ENCODE results near the gene CSTF1.

The CSTF1 gene

GRCh38 chr20:56422076-56422823 lies 29.8 kb downstream of the CSTF1 start:
- peak overlapping the region; percentile 70 for H3K4me2 ChIP-seq (ENCODE audit: low read length)
- H3K9me3 ChIP-seq (replicated peaks; ENCODE audit: low read length) = no peaks in the 10 kb centered on the region
- no peaks in the 10 kb centered on the region for H3K27me3 ChIP-seq (ENCODE audit: control insufficient read depth, insufficient read depth, low read length)
- H3K4me1 ChIP-seq (ENCODE audit: control insufficient read depth, insufficient read depth, low read length) = peaks cover 42% of the 10 kb centered on the region
- H3K9ac ChIP-seq (ENCODE audit: low read depth, low read length) = peak overlapping the region; percentile 55
- H3K36me3 ChIP-seq (ENCODE audit: insufficient read depth, low read length) = no peaks in the 10 kb centered on the region
- H3K4me3 ChIP-seq (ENCODE audit: low read length) = peak overlapping the region; percentile 12

- H3K27me3 ChIP-seq (ENCODE audit: control insufficient read depth, insufficient read depth, low read length) = no peaks in the 10 kb centered on the region
- H3K4me2 ChIP-seq (ENCODE audit: low read length) = peak overlapping the region; percentile 63
- peaks cover 39% of the 10 kb centered on the region for H3K4me1 ChIP-seq (ENCODE audit: control insufficient read depth, insufficient read depth, low read length)
- no peaks in the 10 kb centered on the region for H3K36me3 ChIP-seq (ENCODE audit: insufficient read depth, low read length)
- peak overlapping the region; percentile 55 for H3K9ac ChIP-seq (ENCODE audit: low read depth, low read length)
- H3K9me3 ChIP-seq (replicated peaks; ENCODE audit: low read length) = no peaks in the 10 kb centered on the region
- peak overlapping the region; percentile 13 for H3K4me3 ChIP-seq (ENCODE audit: low read length)
Observed at GRCh38 chr20:56422824-56423189, 30.4 kb downstream of the CSTF1 start.

DNA sequence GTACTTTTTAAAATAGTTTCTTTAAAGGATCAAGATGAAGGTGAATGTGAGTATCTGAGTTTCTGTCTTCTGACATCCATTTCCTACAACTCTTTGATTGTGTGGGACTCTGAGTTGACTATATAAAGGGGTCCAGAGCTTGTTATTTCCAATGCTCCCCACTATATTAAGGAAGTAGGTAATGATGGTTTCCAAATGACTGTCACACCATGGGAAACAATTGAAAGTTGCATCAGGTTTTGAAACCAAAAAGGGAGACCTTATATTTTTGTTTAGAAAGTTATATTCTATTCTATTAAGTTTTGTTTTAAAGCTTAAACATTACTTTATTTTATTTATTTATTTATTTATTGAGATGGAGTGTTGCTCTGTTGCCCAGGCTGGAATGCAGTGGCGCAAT lies 30.8 kb downstream of the CSTF1 start:
- Histone ChIP-seq H3K9ac (ENCODE audit: low read depth, low read length) (peak overlapping the region; percentile 55), H3K9me3 (replicated peaks; ENCODE audit: low read length) (no peaks in the 10 kb centered on the region), H3K4me1 (ENCODE audit: control insufficient read depth, insufficient read depth, low read length) (peaks cover 35% of the 10 kb centered on the region), H3K27me3 (ENCODE audit: control insufficient read depth, insufficient read depth, low read length) (no peaks in the 10 kb centered on the region), H3K4me3 (ENCODE audit: low read length) (peak overlapping the region; percentile 13), H3K36me3 (ENCODE audit: insufficient read depth, low read length) (no peaks in the 10 kb centered on the region), H3K4me2 (ENCODE audit: low read length) (peak overlapping the region; percentile 63)

- no peak overlapping the region for H3K4me3 ChIP-seq (ENCODE audit: low read length)
- no peak overlapping the region for H3K4me2 ChIP-seq (ENCODE audit: low read length)
- H3K4me1 ChIP-seq (ENCODE audit: control insufficient read depth, insufficient read depth, low read length) = peaks cover 30% of the 10 kb centered on the region
- no peaks in the 10 kb centered on the region for H3K9me3 ChIP-seq (replicated peaks; ENCODE audit: low read length)
- no peak overlapping the region for H3K9ac ChIP-seq (ENCODE audit: low read depth, low read length)
- H3K36me3 ChIP-seq (ENCODE audit: insufficient read depth, low read length) = no peaks in the 10 kb centered on the region
- H3K27me3 ChIP-seq (ENCODE audit: control insufficient read depth, insufficient read depth, low read length) = no peaks in the 10 kb centered on the region
Observed at GRCh38 chr20:56423886-56424285, 31.4 kb downstream of the CSTF1 start.

- H3K9me3 ChIP-seq (replicated peaks; ENCODE audit: low read length) = no peaks in the 10 kb centered on the region
- peaks cover 36% of the 10 kb centered on the region for H3K4me1 ChIP-seq (ENCODE audit: control insufficient read depth, insufficient read depth, low read length)
- no peaks in the 10 kb centered on the region for H3K36me3 ChIP-seq (ENCODE audit: insufficient read depth, low read length)
- H3K9ac ChIP-seq (ENCODE audit: low read depth, low read length) = no peak overlapping the region
- no peaks in the 10 kb centered on the region for H3K27me3 ChIP-seq (ENCODE audit: control insufficient read depth, insufficient read depth, low read length)
- H3K4me3 ChIP-seq (ENCODE audit: low read length) = no peak overlapping the region
- no peak overlapping the region for H3K4me2 ChIP-seq (ENCODE audit: low read length)
Observed at GRCh38 chr20:56424931-56425330, 32.5 kb downstream of the CSTF1 start.

- H3K4me1 ChIP-seq (ENCODE audit: control insufficient read depth, insufficient read depth, low read length) = peaks cover 35% of the 10 kb centered on the region
- H3K4me2 ChIP-seq (ENCODE audit: low read length) = no peak overlapping the region
- H3K9me3 ChIP-seq (replicated peaks; ENCODE audit: low read length) = no peaks in the 10 kb centered on the region
- no peaks in the 10 kb centered on the region for H3K27me3 ChIP-seq (ENCODE audit: control insufficient read depth, insufficient read depth, low read length)
- H3K9ac ChIP-seq (ENCODE audit: low read depth, low read length) = no peak overlapping the region
- H3K4me3 ChIP-seq (ENCODE audit: low read length) = no peak overlapping the region
- no peaks in the 10 kb centered on the region for H3K36me3 ChIP-seq (ENCODE audit: insufficient read depth, low read length)
Observed at GRCh38 chr20:56426026-56426425, 33.6 kb downstream of the CSTF1 start.

DNA sequence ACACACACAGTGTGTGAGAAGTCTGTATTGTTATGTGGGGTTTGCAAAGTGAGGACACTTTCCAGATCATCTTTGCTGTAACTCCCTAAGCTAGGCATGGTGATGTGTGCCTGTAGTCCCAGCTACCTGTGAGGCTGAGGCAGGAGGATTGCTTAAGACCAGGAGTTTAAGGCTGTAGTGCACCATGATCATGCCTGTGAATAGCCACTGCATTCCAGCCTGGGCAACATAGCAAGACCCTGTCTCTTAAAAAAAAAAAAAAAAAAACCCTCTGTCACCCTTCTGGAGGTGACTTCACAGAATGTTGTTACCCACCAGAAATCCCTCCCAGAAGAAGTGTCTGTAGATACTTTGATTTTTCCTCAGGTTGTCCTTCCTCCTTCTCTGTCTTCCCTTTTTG lies 34.5 kb downstream of the CSTF1 start:
- Histone ChIP-seq H3K36me3 (ENCODE audit: insufficient read depth, low read length) (no peaks in the 10 kb centered on the region), H3K9ac (ENCODE audit: low read depth, low read length) (no peak overlapping the region), H3K4me3 (ENCODE audit: low read length) (no peak overlapping the region), H3K4me1 (ENCODE audit: control insufficient read depth, insufficient read depth, low read length) (peaks cover 27% of the 10 kb centered on the region), H3K27me3 (ENCODE audit: control insufficient read depth, insufficient read depth, low read length) (no peaks in the 10 kb centered on the region), H3K9me3 (replicated peaks; ENCODE audit: low read length) (no peaks in the 10 kb centered on the region), H3K4me2 (ENCODE audit: low read length) (no peak overlapping the region)

DNA sequence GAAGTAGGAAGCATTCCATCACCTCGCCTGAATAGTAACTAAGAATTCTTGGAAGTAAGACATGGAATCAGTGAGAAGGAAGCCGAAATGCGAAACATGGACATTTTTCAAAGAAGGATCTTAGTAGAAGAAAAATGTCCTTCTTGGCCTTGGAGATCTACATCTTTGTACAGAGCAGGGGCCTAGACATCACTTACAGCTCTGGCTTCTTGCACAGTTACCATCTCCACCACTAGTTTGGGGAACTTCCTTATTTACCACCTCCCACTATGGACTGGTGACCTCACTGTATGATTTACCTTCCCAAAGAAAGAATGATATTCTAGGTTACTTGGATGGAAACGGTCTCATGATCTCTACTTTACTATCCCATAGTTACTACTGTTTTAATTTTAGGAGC lies 35.4 kb downstream of the CSTF1 start:
- Histone ChIP-seq H3K9ac (ENCODE audit: low read depth, low read length) (no peak overlapping the region), H3K4me3 (ENCODE audit: low read length) (no peak overlapping the region), H3K9me3 (replicated peaks; ENCODE audit: low read length) (no peaks in the 10 kb centered on the region), H3K4me1 (ENCODE audit: control insufficient read depth, insufficient read depth, low read length) (peaks cover 18% of the 10 kb centered on the region), H3K4me2 (ENCODE audit: low read length) (no peak overlapping the region), H3K27me3 (ENCODE audit: control insufficient read depth, insufficient read depth, low read length) (no peaks in the 10 kb centered on the region), H3K36me3 (ENCODE audit: insufficient read depth, low read length) (no peaks in the 10 kb centered on the region)

GRCh38 chr20:56428410-56428809 lies 36.0 kb downstream of the CSTF1 start:
- H3K9me3 ChIP-seq (replicated peaks; ENCODE audit: low read length) = no peaks in the 10 kb centered on the region
- H3K4me3 ChIP-seq (ENCODE audit: low read length) = no peak overlapping the region
- H3K4me1 ChIP-seq (ENCODE audit: control insufficient read depth, insufficient read depth, low read length) = peaks cover 14% of the 10 kb centered on the region
- H3K27me3 ChIP-seq (ENCODE audit: control insufficient read depth, insufficient read depth, low read length) = no peaks in the 10 kb centered on the region
- no peak overlapping the region for H3K9ac ChIP-seq (ENCODE audit: low read depth, low read length)
- no peaks in the 10 kb centered on the region for H3K36me3 ChIP-seq (ENCODE audit: insufficient read depth, low read length)
- H3K4me2 ChIP-seq (ENCODE audit: low read length) = no peak overlapping the region

- Histone ChIP-seq H3K9me3 (replicated peaks; ENCODE audit: low read length) (no peaks in the 10 kb centered on the region), H3K4me2 (ENCODE audit: low read length) (peak overlapping the region; percentile 63), H3K27me3 (ENCODE audit: control insufficient read depth, insufficient read depth, low read length) (no peaks in the 10 kb centered on the region), H3K9ac (ENCODE audit: low read depth, low read length) (no peak overlapping the region), H3K4me3 (ENCODE audit: low read length) (no peak overlapping the region), H3K36me3 (ENCODE audit: insufficient read depth, low read length) (no peaks in the 10 kb centered on the region), H3K4me1 (ENCODE audit: control insufficient read depth, insufficient read depth, low read length) (peaks cover 16% of the 10 kb centered on the region)
Observed at GRCh38 chr20:56428881-56429280, 36.4 kb downstream of the CSTF1 start.

DNA sequence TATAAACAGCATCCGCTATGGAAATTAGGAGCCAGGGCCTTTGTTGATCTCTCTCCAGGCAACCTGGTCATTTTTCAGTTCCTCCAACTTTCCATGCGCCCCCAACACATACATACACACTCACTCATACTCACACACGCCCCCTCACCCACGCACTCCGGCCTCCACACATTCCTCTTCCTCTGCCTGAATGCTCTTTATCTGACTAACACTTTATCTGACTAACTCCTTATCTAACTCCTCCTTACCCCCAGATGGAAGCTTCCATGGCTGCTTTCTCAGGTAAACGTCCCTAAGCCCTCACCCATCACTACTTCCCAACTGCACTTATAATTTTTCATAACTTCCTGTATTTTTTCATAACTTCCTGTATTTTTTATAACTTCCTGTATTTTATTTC lies 37.1 kb downstream of the CSTF1 start:
- H3K4me3 ChIP-seq (ENCODE audit: low read length) = peak overlapping the region; percentile 26

DNA sequence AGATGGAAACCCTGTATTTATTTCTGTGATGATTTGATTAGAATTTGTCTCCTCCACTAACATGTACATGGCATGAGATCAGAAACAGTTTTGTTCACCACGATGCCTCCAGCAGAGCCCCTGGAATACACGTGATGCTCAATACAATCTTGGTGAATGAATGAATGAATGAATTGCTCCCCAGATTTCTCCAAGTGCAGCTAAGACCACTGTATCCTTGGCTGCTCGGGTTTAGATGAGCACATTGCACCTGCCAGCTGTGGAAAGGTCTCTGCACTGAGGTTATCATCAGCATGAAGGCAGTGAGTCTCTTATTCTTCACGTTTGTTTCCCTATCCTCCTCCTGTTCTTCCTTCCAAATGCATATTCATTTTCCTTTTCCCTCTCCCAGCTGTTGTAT lies 37.5 kb downstream of the CSTF1 start:
- no peak overlapping the region for H3K4me3 ChIP-seq (ENCODE audit: low read length)
- H3K9ac ChIP-seq (ENCODE audit: low read depth, low read length) = no peak overlapping the region
- peaks cover 16% of the 10 kb centered on the region for H3K4me1 ChIP-seq (ENCODE audit: control insufficient read depth, insufficient read depth, low read length)

More for the DNA sequence above, 37.1 kb downstream of the CSTF1 start:
- H3K4me1 ChIP-seq (ENCODE audit: control insufficient read depth, insufficient read depth, low read length) = peaks cover 16% of the 10 kb centered on the region
- H3K9ac ChIP-seq (ENCODE audit: low read depth, low read length) = no peak overlapping the region
- no peaks in the 10 kb centered on the region for H3K27me3 ChIP-seq (ENCODE audit: control insufficient read depth, insufficient read depth, low read length)
- no peaks in the 10 kb centered on the region for H3K36me3 ChIP-seq (ENCODE audit: insufficient read depth, low read length)
- peak overlapping the region; percentile 63 for H3K4me2 ChIP-seq (ENCODE audit: low read length)
- H3K9me3 ChIP-seq (replicated peaks; ENCODE audit: low read length) = no peaks in the 10 kb centered on the region

More for the DNA sequence above, 37.5 kb downstream of the CSTF1 start:
- H3K36me3 ChIP-seq (ENCODE audit: insufficient read depth, low read length) = no peaks in the 10 kb centered on the region
- H3K27me3 ChIP-seq (ENCODE audit: control insufficient read depth, insufficient read depth, low read length) = no peaks in the 10 kb centered on the region
- no peaks in the 10 kb centered on the region for H3K9me3 ChIP-seq (replicated peaks; ENCODE audit: low read length)
- peak overlapping the region; percentile 63 for H3K4me2 ChIP-seq (ENCODE audit: low read length)
